Heart left ventricle (tissue), 16 donors: ENCODE measurements around the gene GJA9. TPM values are rescaled to one million over a fixed set of nuclear protein-coding genes. Genes with fewer than 3 reads are reported as not detected.

Experiments used
- ATAC-seq, 4 donors: fragments of 200-7000 bp; cut with Tn5 transposase; one replicate each; pipeline ENCODE4 v1.9.1; 2020 to 2022; ENCODE audit warnings: moderate library complexity in 4 of 4, mild to moderate bottlenecking in 3 of 4, moderate number of reproducible peaks in 1 of 4
- DNase-seq, 5 donors: peaks; one replicate each; pipeline ENCODE4 v3.0.0-alpha.2; 2020
- H3K27ac ChIP-seq, 12 donors: fragments of 200-600 bp; sonication (generic) in 4 of 12; one replicate each; pipeline versions ENCODE4 v1.5.0 to v1.8.0; 2016 to 2022; ENCODE audit warnings: mild to moderate bottlenecking in 2 of 12
- H3K27me3 ChIP-seq, 9 donors: fragments of 200-600 bp; sonication (generic) in 2 of 9; one replicate each; pipeline versions ENCODE4 v1.5.1 to v1.8.0; 2016 to 2022; ENCODE audit warnings: mild to moderate bottlenecking in 3 of 9
- H3K36me3 ChIP-seq, 9 donors: fragments of 200-600 bp; sonication (generic) in 2 of 9; one replicate each; pipeline versions ENCODE4 v1.5.0 to v1.8.0; 2018 to 2022; ENCODE audit warnings: mild to moderate bottlenecking in 2 of 9
- H3K4me1 ChIP-seq, 12 donors: fragments of 200-600 bp; sonication (generic) in 4 of 12; one replicate each; pipeline versions ENCODE4 v1.5.0 to v1.8.0; 2016 to 2022; ENCODE audit warnings: mild to moderate bottlenecking in 3 of 12
- H3K4me3 ChIP-seq, 12 donors: fragments of 200-600 bp; sonication (generic) in 4 of 12; one replicate each; pipeline versions ENCODE4 v1.5.0 to v1.8.0; 2017 to 2022; ENCODE audit warnings: mild to moderate bottlenecking in 9 of 12, moderate library complexity in 4 of 12
- H3K9me3 ChIP-seq, 12 donors: fragments of 200-600 bp; sonication (generic) in 4 of 12; one replicate each; pipeline versions ENCODE4 v1.5.0 to v1.8.0; 2016 to 2022; ENCODE audit warnings: mild to moderate bottlenecking in 1 of 12
- POLR2A ChIP-seq, 2 donors: fragments of 450-650 bp; IDR thresholded peaks; one replicate each; pipeline ENCODE4 v1.6.1; 2017; ENCODE audit warnings: antibody characterized with exemption in 2 of 2, mild to moderate bottlenecking in 2 of 2, moderate library complexity in 2 of 2
- WGBS, 4 donors: extraction: QIAGEN DNeasy Blood & Tissue Kit in 2 of 4; methylation state at CpG; one replicate each; pipeline versions ENCODE4 v1.1.5 to v1.1.7; 2013 to 2018; 5-methylcytosine and 5-hydroxymethylcytosine counted together
- intact Hi-C, 10 donors: fragments of 100-400 bp; cut with DNase I; formaldehyde crosslinking; loops; one replicate each; pipeline versions ENCODE4 v1.11.1 to v1.14.2; 2022
- polyA plus RNA-seq, 2 donors: library from polyadenylated mRNA; stranded (reverse); fragments of 200-250 nt; gene quantifications; one replicate each; pipeline ENCODE4 v1.2.3, GENCODE V29; 2013
- total RNA-seq, 9 donors: library from RNA; depleted of rRNA in 2 of 9; stranded (reverse); fragments of >200 nt in 2 of 9; fragmentation: NEBNext Ultra II Directional in 3 of 9; extraction: Animal tissue kit (Norgen Biotek cat#: 25700) in 3 of 9; gene quantifications; one replicate each; pipeline versions ENCODE4 v1.1.0 to v1.2.4, GENCODE V29; 2016 to 2023
- TF ChIP-seq, protein P1 (sequence below), 12 donors: fragments of 200-600 bp; sonication (generic) in 4 of 12; IDR thresholded peaks; one replicate each; pipeline versions ENCODE4 v1.5.0 to v1.8.0; 2018 to 2022; ENCODE audit warnings: antibody characterized with exemption in 12 of 12, mild to moderate bottlenecking in 5 of 12
- donor health status: ischemic (EF 13 %, LVEDD 7.1; RV severe dilation, severe dysfunction).
- donor health status: healthy with polysubstance abuse.
- donor health status: DM: no; HTN: yes; CAD: no.
- donor health status: DM: no; HTN: no; CAD: no.
- donor health status: ischemic (EF 25% LVEDD 6.9; RV normal size, moderate dysfunction).
- donor health status: ischemic (EF 25% LVEDD 5.7; RV mildly dilated, moderate dysfunction).
- donor health status: healthy.
- donor health status: DM: yes; HTN: yes; CAD: no.
- donor health status: ischemic (EF 35%, LVEDD 5.7; RV mildly dilated, moderate dysfunction).
- donor health status: nonischemic (EF 11% LVEDD 7.7; RV severe dilation, severe dysfunction).
- donor health status: DM: yes; HTN: yes; CAD: no.
- donor health status: PGD.
- donor health status: ischemic (EF 29% LVEDD 5.4; RV normal size, mild dysfunction).
- donor health status: nonischemic (EF 23%, LVEDD 6.1; RV moderate dilation, normal function).

Gene GJA9
- total and polyA plus RNA-seq, 11 donors, result 0.11 TPM; not detected in 10

GRCh38 chr1:38827318-38827717 lies 54.1 kb downstream of the GJA9 start:
- intact Hi-C loops, result no loop called here
- TF ChIP-seq, protein P1, sequence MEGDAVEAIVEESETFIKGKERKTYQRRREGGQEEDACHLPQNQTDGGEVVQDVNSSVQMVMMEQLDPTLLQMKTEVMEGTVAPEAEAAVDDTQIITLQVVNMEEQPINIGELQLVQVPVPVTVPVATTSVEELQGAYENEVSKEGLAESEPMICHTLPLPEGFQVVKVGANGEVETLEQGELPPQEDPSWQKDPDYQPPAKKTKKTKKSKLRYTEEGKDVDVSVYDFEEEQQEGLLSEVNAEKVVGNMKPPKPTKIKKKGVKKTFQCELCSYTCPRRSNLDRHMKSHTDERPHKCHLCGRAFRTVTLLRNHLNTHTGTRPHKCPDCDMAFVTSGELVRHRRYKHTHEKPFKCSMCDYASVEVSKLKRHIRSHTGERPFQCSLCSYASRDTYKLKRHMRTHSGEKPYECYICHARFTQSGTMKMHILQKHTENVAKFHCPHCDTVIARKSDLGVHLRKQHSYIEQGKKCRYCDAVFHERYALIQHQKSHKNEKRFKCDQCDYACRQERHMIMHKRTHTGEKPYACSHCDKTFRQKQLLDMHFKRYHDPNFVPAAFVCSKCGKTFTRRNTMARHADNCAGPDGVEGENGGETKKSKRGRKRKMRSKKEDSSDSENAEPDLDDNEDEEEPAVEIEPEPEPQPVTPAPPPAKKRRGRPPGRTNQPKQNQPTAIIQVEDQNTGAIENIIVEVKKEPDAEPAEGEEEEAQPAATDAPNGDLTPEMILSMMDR (IDR thresholded peaks at IDR 0.05), result no peak
- no peak for TF ChIP-seq POLR2A (IDR thresholded peaks at IDR 0.05)
- WGBS, 4 donors, result 64 to 81% (median 76%) methylated on average over 2 of the region's 2 CpGs

GRCh38 chr1:38826886-38827285 lies 54.5 kb downstream of the GJA9 start:
- intact Hi-C loops, result no loop called here
- Histone ChIP-seq H3K9me3 (no peaks in the 10 kb centered on the region), H3K4me1 (no peaks in the 10 kb centered on the region), H3K27ac (no peak overlapping the region), H3K36me3 (no peaks in the 10 kb centered on the region), H3K4me3 (no peak overlapping the region), H3K27me3 (peaks cover 0 to 32% (median 0%) of the 10 kb centered on the region in 9 donors)
- ATAC-seq (no peak), DNase-seq (no peak)
- no peak for TF ChIP-seq POLR2A (IDR thresholded peaks at IDR 0.05)
- TF ChIP-seq, protein P1 (IDR thresholded peaks at IDR 0.05), result no peak

More at GRCh38 chr1:38827318-38827717, 54.1 kb downstream of the GJA9 start:
- peaks cover 0 to 34% (median 0%) of the 10 kb centered on the region in 9 donors for H3K27me3 ChIP-seq
- no peak for ATAC-seq
- DNase-seq, result no peak
- H3K27ac ChIP-seq, result no peak overlapping the region
- H3K4me3 ChIP-seq, result no peak overlapping the region
- H3K4me1 ChIP-seq, result no peaks in the 10 kb centered on the region
- no peaks in the 10 kb centered on the region for H3K36me3 ChIP-seq
- no peaks in the 10 kb centered on the region for H3K9me3 ChIP-seq

GRCh38 chr1:38826262-38826661 lies 55.1 kb downstream of the GJA9 start:
- peaks cover 0 to 27% (median 0%) of the 10 kb centered on the region in 9 donors for H3K27me3 ChIP-seq
- ATAC-seq (no peak), DNase-seq (no peak)
- no peak overlapping the region for H3K27ac ChIP-seq
- H3K36me3 ChIP-seq, result no peaks in the 10 kb centered on the region
- 73 to 86% (median 79%) methylated on average over 3 of the region's 3 CpGs for WGBS, 4 donors
- no peaks in the 10 kb centered on the region for H3K4me1 ChIP-seq
- H3K9me3 ChIP-seq, result no peaks in the 10 kb centered on the region
- intact Hi-C loops, result no loop called here
- no peak overlapping the region for H3K4me3 ChIP-seq
- TF ChIP-seq, protein P1 (IDR thresholded peaks at IDR 0.05), result no peak
- TF ChIP-seq POLR2A (IDR thresholded peaks at IDR 0.05), result no peak

Other genes starting within 250 kb of the GJA9 start
- gene RRAGC, start 21.8 kb downstream of the GJA9 start, total RNA-seq, result 10 to 100 TPM; 14.4 to 32.8 (median 22.3) TPM
- 10 to 100 TPM in 1 of 2 donors, 1 to 10 TPM in 1; 8.6 to 30.4 TPM for gene RRAGC, start 21.8 kb downstream of the GJA9 start, polyA plus RNA-seq
- gene MYCBP, start 8.2 kb downstream of the GJA9 start, total RNA-seq, result 10 to 100 TPM in 5 of 9 donors, 1 to 10 TPM in 4; 4.8 to 26.2 (median 11.1) TPM
- 10 to 100 TPM in 1 of 2 donors, 1 to 10 TPM in 1; 3.0 to 14.4 TPM for gene MYCBP, start 8.2 kb downstream of the GJA9 start, polyA plus RNA-seq
- gene RHBDL2, start 60.2 kb upstream of the GJA9 start, total RNA-seq, result 1 to 10 TPM in 1 of 9 donors, under 1 TPM in 4, not detected in 4; 0.19 to 2.2 (median 0.21) TPM
- under 1 TPM; 0.11 to 0.12 TPM for gene RHBDL2, start 60.2 kb upstream of the GJA9 start, polyA plus RNA-seq
- 10 to 100 TPM; 42.5 to 68.1 (median 59.1) TPM for gene AKIRIN1, start 109.7 kb upstream of the GJA9 start, total RNA-seq
- gene AKIRIN1, start 109.7 kb upstream of the GJA9 start, polyA plus RNA-seq, result 10 to 100 TPM; 15.8 to 49.0 TPM
- 1,000 to 10,000 TPM in 2 of 9 donors, 100 to 1,000 TPM in 7; 292 to 1,815 (median 503) TPM for gene NDUFS5, start 144.8 kb upstream of the GJA9 start, total RNA-seq
- gene NDUFS5, start 144.8 kb upstream of the GJA9 start, polyA plus RNA-seq, result 1,000 to 10,000 TPM; 1,262 to 4,461 TPM